Left lung (tissue), 10 donors: ENCODE measurements around the gene CPT1A. TPM values are rescaled to one million over a fixed set of nuclear protein-coding genes. Genes with fewer than 3 reads are reported as not detected.
A peak's percentile ranks its signal among the peaks of the same experiment; 100 is the strongest.

Experiments
- ATAC-seq: fragments of 200-7000 bp; cut with Tn5 transposase; one replicate; pipeline ENCODE4 v1.9.1; 2020; ENCODE audit warnings: moderate library complexity
- DNase-seq, 4 donors: peaks; one replicate each; pipeline ENCODE4 v3.0.0-alpha.2; 2013 to 2020
- H3K27ac ChIP-seq, 2 donors: fragments of 200-600 bp; sonication (generic) in 1 of 2; one replicate each; pipeline versions ENCODE4 v1.5.0 to v1.8.0; 2020 to 2021
- H3K27me3 ChIP-seq, 2 donors: fragments of 200-600 bp; sonication (generic) in 1 of 2; one replicate each; pipeline versions ENCODE4 v1.5.0 to v1.8.0; 2020 to 2021
- H3K36me3 ChIP-seq, 2 donors: fragments of 200-600 bp; sonication (generic) in 1 of 2; one replicate each; pipeline versions ENCODE4 v1.5.0 to v1.8.0; 2020 to 2021
- H3K4me1 ChIP-seq, 2 donors: fragments of 200-600 bp; one replicate each; pipeline ENCODE4 v1.8.0; 2021
- H3K4me3 ChIP-seq, 2 donors: fragments of 200-600 bp; sonication (generic) in 1 of 2; one replicate each; pipeline versions ENCODE4 v1.5.0 to v1.8.0; 2020 to 2021; ENCODE audit warnings: mild to moderate bottlenecking in 1 of 2
- H3K9me3 ChIP-seq, 2 donors: fragments of 200-600 bp; sonication (generic) in 1 of 2; one replicate each; pipeline versions ENCODE4 v1.5.0 to v1.8.0; 2020 to 2021
- CTCF ChIP-seq, 2 donors: fragments of 200-600 bp; sonication (generic) in 1 of 2; IDR thresholded peaks; one replicate each; pipeline versions ENCODE4 v1.5.0 to v1.8.0; 2021; ENCODE audit warnings: antibody characterized with exemption in 2 of 2
- intact Hi-C, 2 donors: fragments of 100-400 bp; cut with DNase I; formaldehyde crosslinking; loops; one replicate each; pipeline versions ENCODE4 v1.11.2 to v1.14.2; 2022
- polyA plus RNA-seq, 6 donors: library from polyadenylated mRNA; unstranded; fragments of 120-200 nt; gene quantifications; one replicate each; pipeline ENCODE4 v1.2.1, GENCODE V29; 2013; ENCODE audit not compliant: insufficient read length in 6 of 6
- total RNA-seq, 2 donors: library from RNA; stranded (reverse); fragmentation: NEBNext Ultra II Directional; extraction: Animal tissue kit (Norgen Biotek cat#: 25700); gene quantifications; one replicate each; pipeline ENCODE4 v1.2.1, GENCODE V29; 2021
- donor health status: DM: no; HTN: yes; CAD: no.
- donor health status: DM: no; HTN: no; CAD: no.

Gene CPT1A
- total and polyA plus RNA-seq, 8 donors: 25.7 to 83.9 (median 31.9) TPM

DNA sequence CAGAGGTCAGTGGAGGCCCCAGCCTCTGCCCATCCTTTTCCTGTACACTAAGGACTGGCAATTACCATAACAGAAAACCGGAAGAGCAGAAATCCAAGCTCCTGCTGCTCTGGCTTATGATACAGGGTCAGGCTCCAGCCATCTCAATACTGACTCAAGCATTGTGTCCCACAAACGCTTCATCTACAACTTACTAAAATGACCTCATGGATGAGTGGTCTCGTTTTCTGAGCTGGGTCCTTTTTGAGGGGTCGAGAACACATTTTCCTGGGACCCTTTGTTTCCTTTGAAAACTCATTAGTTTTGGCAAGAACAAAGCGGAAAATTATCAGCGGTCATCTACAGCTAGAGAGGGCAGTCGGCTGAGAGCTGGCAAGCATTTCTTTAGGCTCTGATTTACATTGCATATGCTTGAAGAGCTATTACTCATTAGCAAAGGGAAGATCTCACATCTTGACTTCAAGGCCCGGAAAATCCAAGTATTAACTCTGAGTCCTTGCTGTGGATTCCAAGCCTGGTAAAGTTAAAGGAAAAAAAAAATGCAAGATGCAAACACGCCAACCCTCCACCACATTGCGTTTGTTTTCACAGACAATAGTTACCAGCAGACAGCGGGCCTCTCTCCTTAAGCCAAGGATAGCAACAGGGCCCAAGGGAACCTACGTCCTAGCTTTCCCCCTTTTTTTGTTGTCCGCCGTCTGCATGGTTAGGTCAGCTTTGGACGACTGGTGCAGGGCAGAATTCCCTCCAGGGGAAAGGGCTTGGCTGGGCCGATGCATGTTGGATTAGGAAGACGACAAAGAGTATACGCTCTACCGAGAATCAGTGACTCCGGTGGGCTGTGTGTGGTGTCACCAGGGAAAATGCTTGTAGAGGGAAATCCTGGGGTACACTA is 92.2 kb downstream of the CPT1A start:
- H3K27me3 ChIP-seq: no peaks in the 10 kb centered on the region
- H3K4me3 ChIP-seq: no peak overlapping the region
- peaks cover 0 to 10% of the 10 kb centered on the region in 2 donors for H3K36me3 ChIP-seq
- peaks cover 0 to 13% of the 10 kb centered on the region in 2 donors for H3K4me1 ChIP-seq
- no peak overlapping the region for H3K27ac ChIP-seq
- intact Hi-C loops: no loop called here
- ATAC-seq (no peak), DNase-seq (peak in 1 of 4 donors; percentile 6)
- H3K9me3 ChIP-seq: no peaks in the 10 kb centered on the region
- TF ChIP-seq CTCF (IDR thresholded peaks at IDR 0.05): no peak

DNA sequence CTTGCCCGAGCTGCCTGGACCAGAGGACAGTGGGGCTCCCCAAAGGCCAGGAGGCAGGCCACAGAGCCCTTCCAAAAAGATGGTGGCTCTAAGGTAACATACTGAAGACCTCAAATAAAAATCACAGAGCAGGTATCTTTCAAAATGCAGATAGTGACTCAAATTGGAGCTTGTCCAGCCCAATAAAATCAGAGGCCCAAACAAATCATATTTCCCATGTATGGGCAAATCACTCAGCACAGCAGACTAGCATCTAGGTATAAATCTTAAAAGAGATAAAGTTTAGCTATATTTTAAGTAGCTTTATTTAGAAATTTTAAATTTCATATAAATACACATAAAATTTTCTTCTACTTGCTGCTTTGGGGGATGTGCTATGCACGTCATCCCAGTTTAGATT is 93.7 kb downstream of the CPT1A start:
- TF ChIP-seq CTCF (IDR thresholded peaks at IDR 0.05): no peak
- intact Hi-C loops: no loop called here
- no peaks in the 10 kb centered on the region for H3K27me3 ChIP-seq

GRCh38 chr11:68743539-68743938 is 98.2 kb downstream of the CPT1A start:
- intact Hi-C loops: no loop called here
- no peak for TF ChIP-seq CTCF (IDR thresholded peaks at IDR 0.05)
- Histone ChIP-seq H3K4me1 (no peaks in the 10 kb centered on the region), H3K9me3 (no peaks in the 10 kb centered on the region), H3K4me3 (no peak overlapping the region), H3K36me3 (peaks cover 0 to 7% of the 10 kb centered on the region in 2 donors), H3K27ac (no peak overlapping the region), H3K27me3 (no peaks in the 10 kb centered on the region)
- ATAC-seq (peak; percentile 93), DNase-seq (peak in 1 of 4 donors; percentile 6)

More for the DNA sequence above, 93.7 kb downstream of the CPT1A start:
- no peaks in the 10 kb centered on the region for H3K9me3 ChIP-seq
- H3K36me3 ChIP-seq: peaks cover 0 to 7% of the 10 kb centered on the region in 2 donors
- no peak overlapping the region for H3K4me3 ChIP-seq
- peaks cover 0 to 13% of the 10 kb centered on the region in 2 donors for H3K4me1 ChIP-seq
- DNase-seq (no peak), ATAC-seq (no peak)
- H3K27ac ChIP-seq: no peak overlapping the region

- no peak for TF ChIP-seq CTCF (IDR thresholded peaks at IDR 0.05)
- H3K36me3 ChIP-seq: peaks cover 0 to 7% of the 10 kb centered on the region in 2 donors
- DNase-seq: no peak
- no peak overlapping the region for H3K4me3 ChIP-seq
- H3K4me1 ChIP-seq: peaks cover 0 to 5% of the 10 kb centered on the region in 2 donors
- no peaks in the 10 kb centered on the region for H3K9me3 ChIP-seq
- intact Hi-C loops: no loop called here
- no peak for ATAC-seq
- H3K27ac ChIP-seq: no peak overlapping the region
- no peaks in the 10 kb centered on the region for H3K27me3 ChIP-seq
Measured at GRCh38 chr11:68741463-68741862, 100.3 kb downstream of the CPT1A start.

GRCh38 chr11:68735646-68736045 is 106.1 kb downstream of the CPT1A start:
- no peaks in the 10 kb centered on the region for H3K27me3 ChIP-seq
- H3K36me3 ChIP-seq: no peaks in the 10 kb centered on the region
- no peak for TF ChIP-seq CTCF (IDR thresholded peaks at IDR 0.05)
- no peak for ATAC-seq
- H3K9me3 ChIP-seq: no peaks in the 10 kb centered on the region
- H3K4me3 ChIP-seq: no peak overlapping the region
- H3K27ac ChIP-seq: peak overlapping the region in 1 of 2 donors; percentile 64
- H3K4me1 ChIP-seq: peaks cover 0 to 14% of the 10 kb centered on the region in 2 donors
- intact Hi-C loops: no loop called here
- DNase-seq: no peak
